Psoas muscle (tissue), 8 donors: ENCODE data around the gene HOXA5. TPM values are rescaled to one million over a fixed set of nuclear protein-coding genes. Genes with fewer than 3 reads are reported as not detected.

Experiments used
- ATAC-seq, 4 donors: fragments of 200-7000 bp; cut with Tn5 transposase; one replicate each; pipeline ENCODE4 v1.9.1; 2020; ENCODE audit warnings: moderate library complexity in 3 of 4, mild to moderate bottlenecking in 2 of 4
- DNase-seq, 2 donors: peaks; one replicate each; pipeline ENCODE4 v3.0.0-alpha.2; 2020
- H3K27ac ChIP-seq: fragments of 200-600 bp; one replicate; pipeline ENCODE4 v1.8.0; 2022
- H3K27me3 ChIP-seq, 3 donors: fragments of 200-600 bp in 1 of 3; one replicate each; pipeline versions ENCODE4 v1.6.1 to v1.8.0; 2013 to 2022; ENCODE audit warnings: low read length in 2 of 3, mild to moderate bottlenecking in 2 of 3, moderate library complexity in 1 of 3; ENCODE audit not compliant: insufficient read depth in 3 of 3
- H3K36me3 ChIP-seq, 2 donors: fragments of 200-600 bp in 1 of 2; one replicate each; pipeline versions ENCODE4 v1.6.1 to v1.8.0; 2013 to 2022; ENCODE audit warnings: low read depth in 1 of 2, mild to moderate bottlenecking in 1 of 2, moderate library complexity in 1 of 2; ENCODE audit not compliant: insufficient read depth in 1 of 2
- H3K4me1 ChIP-seq: fragments of 200-600 bp; one replicate; pipeline ENCODE4 v1.8.0; 2022
- H3K4me3 ChIP-seq: fragments of 200-600 bp; one replicate; pipeline ENCODE4 v1.8.0; 2022; ENCODE audit warnings: mild to moderate bottlenecking
- H3K9me3 ChIP-seq: fragments of 200-600 bp; one replicate; pipeline ENCODE4 v1.8.0; 2022
- CTCF ChIP-seq: fragments of 200-600 bp; IDR thresholded peaks from one replicate; pipeline ENCODE4 v1.8.0; 2022; ENCODE audit warnings: antibody characterized with exemption
- WGBS, 3 donors: extraction: QIAGEN DNeasy Blood & Tissue Kit; methylation state at CpG; one replicate each; pipeline versions ENCODE4 v1.1.6 to v1.1.7; 2013; 5-methylcytosine and 5-hydroxymethylcytosine counted together
- intact Hi-C, 2 donors: fragments of 100-400 bp; cut with DNase I; formaldehyde crosslinking; loops; one replicate each; pipeline versions ENCODE4 v1.11.0 to v1.14.2; 2022
- polyA plus RNA-seq, 3 donors: library from polyadenylated mRNA; stranded (reverse); fragments of 200-250 nt; gene quantifications; one replicate each; pipeline ENCODE4 v1.2.3, GENCODE V29; 2013
- total RNA-seq, 4 donors: library from RNA; stranded (reverse); fragmentation: NEBNext Ultra II Directional in 2 of 4; extraction: Animal tissue kit (Norgen Biotek cat#: 25700) in 2 of 4; gene quantifications; one replicate each; pipeline versions ENCODE4 v1.2.1 to v1.2.4, GENCODE V29; 2021 to 2023
- donor health status: healthy with polysubstance abuse.
- donor health status: DM: no; HTN: no; CAD: no; lungs with moderate emphysema.
- donor health status: Bipolar disorder and iron deficiency.
- donor health status: healthy.
- donor health status: DM: yes; HTN: yes; CAD: no.
- donor health status: DM: no; HTN: no; CAD: no.
- donor health status: DM: no; HTN: no; CAD: no.
- donor health status: DM: yes; HTN: yes; CAD: no.

The HOXA5 gene
- total and polyA plus RNA-seq, 7 donors: 2.6 to 18.8 (median 6.6) TPM

GRCh38 chr7:27178366-27178765 lies 34.9 kb upstream of the HOXA5 start:
- peak in 1 of 2 donors; percentile 54 for DNase-seq
- Histone ChIP-seq H3K36me3 (no peaks in the 10 kb centered on the region), H3K27me3 (peaks cover 0 to 22% (median 2%) of the 10 kb centered on the region in 3 donors), H3K9me3 (no peaks in the 10 kb centered on the region), H3K4me3 (peak overlapping the region; percentile 79), H3K27ac (peak overlapping the region; percentile 92), H3K4me1 (peaks cover 27% of the 10 kb centered on the region)
- ATAC-seq: peak in 2 of 4 donors; percentile 19 to 37
- 47 to 72% (median 66%) methylated on average over 6 of the region's 6 CpGs for WGBS, 3 donors
- intact Hi-C loops: no loop called here
- no peak for TF ChIP-seq CTCF

GRCh38 chr7:27177795-27178320 lies 34.4 kb upstream of the HOXA5 start:
- WGBS, 3 donors: 43 to 52% (median 52%) methylated on average over 5 of the region's 5 CpGs
- Histone ChIP-seq H3K27ac (peak overlapping the region; percentile 92), H3K4me3 (peak overlapping the region; percentile 79), H3K4me1 (peaks cover 23% of the 10 kb centered on the region), H3K9me3 (no peaks in the 10 kb centered on the region), H3K36me3 (no peaks in the 10 kb centered on the region), H3K27me3 (peaks cover 0 to 17% (median 0%) of the 10 kb centered on the region in 3 donors)
- TF ChIP-seq CTCF: no peak
- DNase-seq (no peak), ATAC-seq (no peak)
- intact Hi-C loops: no loop called here

- peak overlapping the region; percentile 92 for H3K27ac ChIP-seq
- TF ChIP-seq CTCF: no peak
- peaks cover 23% of the 10 kb centered on the region for H3K4me1 ChIP-seq
- H3K4me3 ChIP-seq: peak overlapping the region; percentile 79
- peaks cover 0 to 10% (median 0%) of the 10 kb centered on the region in 3 donors for H3K27me3 ChIP-seq
- intact Hi-C loops: no loop called here
- peak in 1 of 4 donors; percentile 4 for ATAC-seq
- DNase-seq: peak in 1 of 2 donors; percentile 70
- WGBS, 3 donors: 41 to 53% (median 46%) methylated on average over 22 of the region's 22 CpGs
- no peaks in the 10 kb centered on the region for H3K9me3 ChIP-seq
- H3K36me3 ChIP-seq: no peaks in the 10 kb centered on the region
Measured at GRCh38 chr7:27176962-27177794, 33.7 kb upstream of the HOXA5 start.

DNA sequence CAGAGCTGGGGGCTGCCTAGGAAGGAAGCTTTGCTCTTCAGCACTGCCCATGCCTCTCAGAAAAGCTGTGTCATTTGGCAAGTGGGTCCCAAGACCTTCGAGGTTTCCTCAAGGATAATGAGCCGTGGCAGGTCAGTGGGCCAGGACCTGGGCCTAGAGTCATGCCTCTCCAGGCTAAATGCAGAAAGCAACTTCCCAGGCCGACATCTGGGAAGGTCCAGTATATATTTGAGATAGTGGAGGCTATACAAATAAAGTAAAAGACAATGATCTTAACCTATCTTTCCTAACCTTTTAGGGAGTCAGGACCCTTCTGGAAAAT lies 33.0 kb upstream of the HOXA5 start:
- H3K4me3 ChIP-seq: peak overlapping the region; percentile 79
- no peaks in the 10 kb centered on the region for H3K9me3 ChIP-seq
- H3K27ac ChIP-seq: peak overlapping the region; percentile 92
- ATAC-seq (no peak), DNase-seq (no peak)
- H3K4me1 ChIP-seq: peaks cover 23% of the 10 kb centered on the region
- WGBS, 3 donors: 43 to 71% (median 54%) methylated on average over 3 of the region's 3 CpGs
- intact Hi-C loops: no loop called here
- peaks cover 0 to 4% (median 0%) of the 10 kb centered on the region in 3 donors for H3K27me3 ChIP-seq
- no peak for TF ChIP-seq CTCF
- H3K36me3 ChIP-seq: no peaks in the 10 kb centered on the region
